ENCODE measurements around the gene OR2C1.
A peak's percentile ranks its signal among the peaks of the same experiment; 100 is the strongest.

Gene OR2C1

DNA sequence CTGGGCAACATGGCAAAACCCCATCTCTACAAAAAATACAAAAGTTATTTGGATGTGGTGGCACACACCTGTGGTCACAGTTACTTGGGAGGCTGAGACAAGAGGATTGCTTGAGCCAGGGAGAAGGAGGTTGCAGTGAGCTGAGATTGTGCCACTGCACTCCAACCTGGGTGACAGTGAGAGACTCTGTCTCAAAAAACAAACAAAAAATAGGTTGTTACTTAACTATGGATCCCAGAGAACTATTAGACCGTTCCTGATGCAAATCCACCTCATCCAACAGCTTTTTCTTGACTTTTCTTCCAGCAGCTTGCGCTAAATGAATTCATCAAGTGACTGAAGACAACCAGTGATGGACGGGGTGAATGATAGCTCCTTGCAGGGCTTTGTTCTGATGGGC is at the start of gene OR2C1:
Gene OR2C1 (plus strand): TSS at position 301 of the 400 bp plus-strand sequence. CDS start 52 bp downstream, at position 353.
- no peak for DNase-seq (ENCODE audit: low read depth)

- DNase-seq (ENCODE audit: low read depth), result no peak
These were observed 49.6 kb upstream of the OR2C1 start for GRCh38 chr16:3306078-3306477.

DNA sequence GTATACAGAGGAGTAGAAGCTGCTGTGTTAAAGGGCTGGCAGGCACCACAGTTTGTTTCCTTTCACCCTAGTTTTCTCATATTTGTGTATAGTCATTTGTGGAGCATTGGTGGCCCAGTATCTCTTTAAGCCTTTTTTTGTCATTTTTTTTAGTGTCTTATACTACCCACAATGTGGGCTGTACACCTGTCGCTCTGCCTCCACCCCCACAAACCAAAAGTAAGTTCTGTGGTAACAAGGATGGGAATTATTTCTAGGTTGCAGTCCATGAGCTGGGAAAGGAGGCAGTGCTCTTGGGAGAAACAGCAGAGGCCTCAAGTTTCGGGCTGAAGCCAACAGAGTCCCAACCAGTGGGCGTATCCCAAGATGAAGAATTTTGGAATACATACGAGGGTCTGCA is 44.2 kb upstream of the OR2C1 start:
- no peak for DNase-seq (ENCODE audit: low read depth)

GRCh38 chr16:3317315-3317999 is 38.2 kb upstream of the OR2C1 start:
- DNase-seq (ENCODE audit: low read depth), result peak; percentile 12

DNA sequence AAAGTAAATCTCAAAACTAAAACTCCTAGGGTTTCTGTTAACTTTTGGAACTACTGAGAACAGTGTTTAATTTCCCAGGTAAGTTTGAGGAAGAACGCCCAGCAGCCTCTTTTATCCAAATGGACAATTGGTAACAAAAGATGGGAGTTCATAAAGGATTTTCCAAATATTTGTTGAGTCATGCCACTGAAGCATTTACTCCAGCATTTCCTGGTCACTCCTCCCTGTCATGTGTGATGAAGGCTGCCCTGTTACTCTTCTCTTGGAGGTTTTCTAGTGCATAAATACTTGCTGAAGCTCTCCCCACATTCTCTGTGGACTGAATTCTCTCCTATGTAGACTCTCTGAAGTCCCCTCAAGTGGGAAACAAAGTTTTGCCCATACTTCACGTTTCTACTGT is 33.9 kb upstream of the OR2C1 start:
- DNase-seq (ENCODE audit: low read depth), result no peak

DNA sequence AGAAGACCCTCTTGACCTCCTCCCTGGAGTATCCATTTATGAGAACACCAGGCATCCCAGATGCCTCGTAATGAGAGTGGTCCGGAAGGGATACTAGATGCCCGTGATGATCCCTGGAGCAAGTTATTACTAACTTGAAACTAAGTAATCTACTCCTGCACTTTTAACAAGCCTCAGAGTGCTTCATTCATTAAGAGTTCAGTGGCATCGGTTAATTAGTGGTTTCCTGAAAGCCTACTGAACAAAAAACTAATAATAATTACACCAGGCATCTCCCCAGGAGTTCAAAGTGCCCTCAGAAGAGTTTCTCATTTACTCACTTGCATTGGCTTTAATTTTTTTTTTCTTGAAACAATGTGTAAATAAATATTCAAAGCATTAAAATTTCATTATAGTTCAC is 28.2 kb upstream of the OR2C1 start:
- DNase-seq (ENCODE audit: low read depth), result no peak

DNA sequence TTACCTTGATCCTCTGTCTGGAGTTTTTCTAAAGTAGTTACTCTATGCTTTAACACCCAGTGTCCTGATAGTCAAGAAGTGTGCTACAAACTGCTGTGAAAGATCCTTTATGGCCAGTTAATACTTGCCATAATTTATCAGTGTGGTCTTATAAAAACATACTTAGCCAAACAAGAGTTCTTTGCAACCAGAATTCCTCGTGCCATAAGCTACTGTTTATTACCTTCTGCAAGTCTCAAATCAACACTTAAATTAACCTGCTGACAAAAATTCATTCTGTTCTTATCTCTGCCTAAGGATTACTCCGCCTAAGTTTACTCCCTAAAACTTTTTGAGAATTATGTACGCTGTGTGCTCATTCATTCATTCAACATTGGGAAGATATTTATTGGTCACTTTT is 27.6 kb upstream of the OR2C1 start:
- no peak for DNase-seq (ENCODE audit: low read depth)

GRCh38 chr16:3328643-3329042 is 27.0 kb upstream of the OR2C1 start:
- DNase-seq (ENCODE audit: low read depth), result no peak

GRCh38 chr16:3346041-3346440 is 9.6 kb upstream of the OR2C1 start:
- no peak for DNase-seq (ENCODE audit: low read depth)

DNA sequence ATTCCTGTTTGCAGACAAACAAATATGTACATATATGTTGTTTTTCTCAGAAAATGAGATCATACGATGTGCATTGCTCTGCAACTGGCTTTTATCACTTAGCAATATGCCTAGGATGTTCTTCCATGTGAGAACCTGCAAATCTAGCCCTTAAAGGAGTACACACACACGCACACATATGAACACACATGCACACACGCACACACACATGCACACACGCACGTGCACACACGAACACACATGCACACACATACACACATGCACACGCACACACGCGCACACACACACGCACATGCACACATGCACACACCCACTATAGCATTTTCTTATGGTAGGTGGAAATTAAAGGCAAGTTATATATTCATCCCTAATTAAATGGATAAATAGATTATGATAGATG is 8.1 kb upstream of the OR2C1 start:
- no peak for DNase-seq (ENCODE audit: low read depth)

DNA sequence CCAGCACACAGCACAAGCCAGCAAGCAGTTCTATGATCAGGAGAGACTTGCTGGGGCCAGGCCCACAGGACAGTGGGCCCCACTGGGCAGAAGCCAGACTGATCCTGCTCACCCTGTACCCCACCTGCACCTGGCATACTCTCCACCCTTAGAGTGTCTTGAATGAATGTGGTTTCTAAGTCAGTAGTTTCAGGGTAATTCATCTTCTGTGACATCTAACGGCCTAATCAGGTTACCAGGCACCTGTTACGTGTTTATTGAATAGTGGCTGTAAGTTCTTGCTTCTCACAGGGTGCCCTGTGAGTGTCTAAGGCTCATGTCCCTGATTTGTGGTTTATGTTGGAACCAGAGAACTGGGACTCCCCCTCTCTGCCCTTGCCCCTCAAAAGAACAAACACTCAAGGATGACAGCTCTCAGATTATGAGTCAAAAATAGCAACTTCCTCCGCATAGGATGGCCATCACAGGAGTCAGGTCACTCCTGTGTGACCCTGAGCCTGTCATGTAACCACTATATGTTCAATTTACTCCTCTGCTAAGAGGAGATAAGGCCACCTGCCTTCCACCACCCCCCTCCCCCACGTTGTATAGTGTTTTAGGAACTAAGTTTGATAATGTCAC is 7.0 kb upstream of the OR2C1 start:
- no peak for DNase-seq (ENCODE audit: low read depth)

- no peak for DNase-seq (ENCODE audit: low read depth)
These were observed 6.5 kb upstream of the OR2C1 start for GRCh38 chr16:3349175-3349574.

DNA sequence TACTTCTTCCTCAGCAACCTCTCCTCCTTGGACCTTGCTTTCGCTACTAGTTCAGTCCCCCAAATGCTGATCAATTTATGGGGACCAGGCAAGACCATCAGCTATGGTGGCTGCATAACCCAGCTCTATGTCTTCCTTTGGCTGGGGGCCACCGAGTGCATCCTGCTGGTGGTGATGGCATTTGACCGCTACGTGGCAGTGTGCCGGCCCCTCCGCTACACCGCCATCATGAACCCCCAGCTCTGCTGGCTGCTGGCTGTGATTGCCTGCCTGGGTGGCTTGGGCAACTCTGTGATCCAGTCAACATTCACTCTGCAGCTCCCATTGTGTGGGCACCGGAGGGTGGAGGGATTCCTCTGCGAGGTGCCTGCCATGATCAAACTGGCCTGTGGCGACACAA is 429 bp downstream of the OR2C1 start:
- no peak for DNase-seq (ENCODE audit: low read depth)

DNA sequence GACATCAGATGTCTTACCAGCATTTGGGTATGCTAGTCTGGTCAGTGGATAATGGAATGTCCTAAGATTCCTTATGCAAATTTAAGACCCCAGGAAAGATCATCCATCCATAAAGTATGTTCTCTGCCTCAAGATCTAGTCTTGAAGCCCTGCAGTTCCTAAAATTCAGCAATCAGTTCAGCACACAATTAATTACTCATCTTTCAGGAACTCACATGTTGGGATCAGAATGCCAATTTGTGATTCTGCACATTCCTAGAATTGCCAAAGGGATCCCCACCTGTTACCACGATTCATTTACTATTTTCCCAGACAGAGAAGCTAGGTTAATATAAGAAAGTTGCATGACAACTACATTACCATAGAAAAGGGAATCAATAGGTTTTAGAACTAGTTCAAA is 3.2 kb downstream of the OR2C1 start:
- no peak for DNase-seq (ENCODE audit: low read depth)

GRCh38 chr16:3362931-3363330 is 7.2 kb downstream of the OR2C1 start:
- no peak for DNase-seq (ENCODE audit: low read depth)

DNA sequence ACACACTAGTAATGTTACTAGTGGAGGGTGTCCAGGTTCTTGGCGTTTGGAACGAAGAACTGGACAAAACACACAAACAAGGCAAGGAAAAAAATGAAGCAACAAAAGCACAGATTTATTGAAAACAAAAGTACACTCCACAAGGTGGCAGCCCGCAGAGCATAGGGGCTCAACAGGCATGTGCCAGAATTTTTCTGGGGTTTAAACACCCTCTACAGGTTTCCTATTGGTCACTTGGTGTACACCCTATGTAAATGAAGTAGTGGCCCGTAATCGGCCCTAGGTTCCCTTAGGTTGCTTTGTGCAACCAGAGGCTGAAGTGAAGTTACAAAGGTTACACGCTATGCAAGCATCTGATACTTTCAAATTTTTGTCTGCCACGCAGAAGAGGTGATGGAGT is 8.1 kb downstream of the OR2C1 start:
- no peak for DNase-seq (ENCODE audit: low read depth)

GRCh38 chr16:3364774-3365427 is 9.2 kb downstream of the OR2C1 start:
- DNase-seq (ENCODE audit: low read depth), result peak; percentile 95

DNA sequence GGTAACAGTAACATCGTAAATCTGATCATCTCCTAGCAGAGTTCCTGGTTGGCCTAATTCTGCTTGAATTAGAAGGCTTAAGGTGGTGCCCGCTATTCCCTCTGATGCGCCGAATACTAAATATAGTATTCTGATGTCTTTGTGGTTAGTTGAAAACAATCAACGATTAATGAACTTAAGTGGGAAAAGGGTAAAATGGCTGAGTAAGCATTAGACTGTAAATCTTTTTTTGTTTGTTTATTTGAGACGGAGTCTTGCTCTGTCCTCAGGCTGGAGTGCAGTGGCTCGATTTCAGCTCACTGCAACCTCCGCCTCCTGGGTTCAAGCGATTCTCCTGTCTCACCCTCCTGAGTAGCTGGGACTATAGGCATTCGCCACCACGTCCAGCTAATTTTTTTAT is 13.4 kb downstream of the OR2C1 start:
- DNase-seq (ENCODE audit: low read depth), result no peak

DNA sequence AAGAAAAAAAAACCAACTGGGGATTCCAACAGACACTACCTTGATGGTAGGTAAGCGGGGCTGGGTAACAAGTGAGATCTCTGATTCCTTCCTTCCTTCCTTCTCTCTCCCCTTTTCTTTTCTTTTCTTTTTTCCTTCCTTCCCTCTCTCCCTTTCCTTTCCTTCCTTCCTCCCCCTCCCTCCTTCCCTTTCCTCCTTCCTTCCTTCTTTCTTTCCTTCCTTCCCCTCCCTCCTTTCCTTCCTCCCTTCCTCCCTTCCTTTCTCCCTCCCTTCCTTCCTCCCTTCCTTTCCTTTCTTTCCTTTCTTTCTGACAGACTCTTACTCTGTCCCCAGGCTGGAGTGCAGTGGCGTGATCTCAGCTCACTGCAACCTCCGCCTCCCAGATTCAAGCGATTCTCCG is 20.0 kb downstream of the OR2C1 start:
- no peak for DNase-seq (ENCODE audit: low read depth)

- DNase-seq (ENCODE audit: low read depth), result no peak
These were observed 22.2 kb downstream of the OR2C1 start for GRCh38 chr16:3377917-3378316.

DNA sequence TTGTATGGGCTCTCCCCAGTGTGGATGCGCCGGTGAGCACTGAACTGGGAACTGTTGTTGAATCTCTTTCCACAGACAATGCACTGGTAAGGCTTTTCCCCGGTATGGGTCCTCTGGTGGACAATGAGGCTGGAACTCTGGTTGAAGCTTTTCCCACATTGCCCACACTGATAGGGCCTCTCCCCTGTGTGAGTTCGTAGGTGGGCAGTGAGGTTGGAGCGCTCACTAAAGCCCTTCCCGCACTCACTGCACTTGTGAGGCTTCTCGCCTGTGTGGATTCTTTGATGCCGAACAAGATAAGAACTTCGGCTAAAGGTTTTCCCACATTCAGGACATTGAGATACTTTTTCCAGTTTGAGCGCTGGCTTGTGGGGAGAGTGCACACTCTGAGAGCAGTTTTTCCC is 27.4 kb downstream of the OR2C1 start:
- DNase-seq (ENCODE audit: low read depth), result no peak

GRCh38 chr16:3388325-3388724 is 32.6 kb downstream of the OR2C1 start:
- no peak for DNase-seq (ENCODE audit: low read depth)

DNA sequence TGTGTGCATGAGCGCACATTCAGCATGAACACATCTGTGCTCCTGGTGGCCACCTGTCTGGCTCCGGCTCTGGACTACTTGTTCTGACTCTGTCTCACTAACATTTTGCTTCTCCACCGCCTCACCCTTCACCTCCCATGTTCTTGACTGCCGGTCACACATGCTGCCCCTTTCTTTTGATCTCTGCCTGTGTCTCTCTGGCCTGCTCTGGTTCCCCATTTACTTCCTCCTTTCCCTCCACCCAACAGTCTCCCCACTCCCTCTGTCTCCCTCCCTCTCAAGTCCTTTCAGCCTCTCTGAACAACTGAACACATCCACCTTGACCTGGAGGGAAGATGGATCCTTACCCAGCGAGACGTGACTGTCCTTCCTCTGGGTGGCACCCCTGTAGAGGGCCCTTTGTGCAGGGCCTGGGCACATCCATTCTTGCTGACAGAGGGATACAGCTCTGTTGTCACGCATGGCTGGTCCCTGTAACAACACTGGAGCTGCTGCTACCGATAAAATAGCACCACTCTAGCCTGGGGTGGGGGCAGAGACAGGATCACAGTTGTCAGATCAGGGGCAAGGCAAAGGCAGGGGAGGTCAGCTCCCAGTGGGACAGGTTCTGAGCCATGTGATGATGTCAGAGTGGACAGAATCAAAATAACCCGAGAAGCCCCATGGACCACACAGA is 34.1 kb downstream of the OR2C1 start:
- DNase-seq (ENCODE audit: low read depth), result no peak

All from EH (cell line).